GM21723 (cell line): ENCODE results near the gene OVCH2.
A peak's percentile ranks its signal among the peaks of the same experiment; 100 is the strongest.
"Not testable (repeated sequence)": the region's sequence is repeated elsewhere in the genome, so short reads cannot be mapped to it uniquely, and the experiment has no call there.

ENCODE experiments used
- ATAC-seq: cut with Tn5 transposase; IDR thresholded peaks from one replicate; pipeline ENCODE4 v1.9.1; 2021; ENCODE audit warnings: mild to moderate bottlenecking, moderate library complexity; ENCODE audit not compliant: unreplicated experiment

Gene OVCH2

GRCh38 chr11:7672276-7672959 is 33.9 kb downstream of the OVCH2 start:
- peak; percentile 1 for ATAC-seq

- ATAC-seq: peak; percentile 67
Observed at GRCh38 chr11:7671347-7672215, 34.7 kb downstream of the OVCH2 start.

GRCh38 chr11:7670641-7671040 is 35.6 kb downstream of the OVCH2 start:
- no peak for ATAC-seq

GRCh38 chr11:7668911-7669310 is 37.4 kb downstream of the OVCH2 start:
- no peak for ATAC-seq

GRCh38 chr11:7668464-7668863 is 37.8 kb downstream of the OVCH2 start:
- no peak for ATAC-seq

GRCh38 chr11:7667460-7667859 is 38.8 kb downstream of the OVCH2 start:
- ATAC-seq: no peak

- no peak for ATAC-seq
Observed at GRCh38 chr11:7666292-7666866, 39.9 kb downstream of the OVCH2 start.

- peak; percentile 99 for ATAC-seq
Observed at GRCh38 chr11:7665473-7666291, 40.6 kb downstream of the OVCH2 start.

GRCh38 chr11:7664867-7665266 is 41.4 kb downstream of the OVCH2 start:
- ATAC-seq: no peak

- ATAC-seq: not testable (repeated sequence)
Observed at GRCh38 chr11:7663531-7663930, 42.7 kb downstream of the OVCH2 start.

- no peak for ATAC-seq
Observed at GRCh38 chr11:7657306-7658025, 48.8 kb downstream of the OVCH2 start.

GRCh38 chr11:7656704-7657103 is 49.6 kb downstream of the OVCH2 start:
- no peak for ATAC-seq

- no peak for ATAC-seq
Observed at GRCh38 chr11:7655253-7656217, 50.7 kb downstream of the OVCH2 start.

- ATAC-seq: no peak
Observed at GRCh38 chr11:7654195-7654705, 52.0 kb downstream of the OVCH2 start.

GRCh38 chr11:7651700-7652099 is 54.6 kb downstream of the OVCH2 start:
- ATAC-seq: no peak

- ATAC-seq: no peak
Observed at GRCh38 chr11:7651140-7651551, 55.1 kb downstream of the OVCH2 start.

GRCh38 chr11:7648264-7648663 is 58.0 kb downstream of the OVCH2 start:
- no peak for ATAC-seq

GRCh38 chr11:7646866-7647265 is 59.4 kb downstream of the OVCH2 start:
- ATAC-seq: no peak

GRCh38 chr11:7645206-7645605 is 61.1 kb downstream of the OVCH2 start:
- ATAC-seq: no peak
